Activated CD8-positive, alpha-beta memory T cell treated with anti-CD3 and anti-CD28 coated beads, Interleukin-2, amount 50 U/mL, for 24 hours (primary cell): ENCODE measurements around the gene GPR148.

ENCODE experiments used
- DNase-seq: peaks from one replicate; pipeline ENCODE4 v3.0.0-alpha.2; 2020; ENCODE audit errors: extremely low read depth

GPR148 gene

GRCh38 chr2:130769343-130769907 is 40.6 kb downstream of the GPR148 start:
- DNase-seq = no peak

- no peak for DNase-seq
These were observed 47.7 kb downstream of the GPR148 start for GRCh38 chr2:130776550-130776949.

DNA sequence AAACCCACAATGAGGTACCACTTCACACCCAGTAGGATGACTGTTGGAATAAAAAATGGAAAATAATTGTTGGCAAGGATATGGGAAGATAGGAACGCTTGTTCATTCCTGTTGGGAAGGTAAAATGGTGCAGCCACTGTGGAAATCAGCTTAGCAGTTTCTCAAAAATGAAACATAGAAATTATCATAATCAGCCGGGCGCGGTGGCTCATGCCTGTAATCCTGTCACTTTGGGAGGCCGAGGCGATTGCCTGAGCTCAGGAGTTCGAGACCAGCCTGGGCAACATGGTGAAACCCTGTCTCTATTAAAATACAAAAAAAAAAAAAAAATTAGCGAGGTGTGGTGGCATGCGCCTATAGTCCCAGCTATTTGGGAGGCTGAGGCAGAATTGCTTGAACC is 49.9 kb downstream of the GPR148 start:
- no peak for DNase-seq
